GM19328 (cell line): ENCODE data around the gene RECQL5.
"Not testable (repeated sequence)": the region's sequence is repeated elsewhere in the genome, so short reads cannot be mapped to it uniquely, and the experiment has no call there.

ENCODE experiments used
- ATAC-seq: cut with Tn5 transposase; IDR thresholded peaks from one replicate; pipeline ENCODE4 v1.9.1; 2021; ENCODE audit warnings: mild to moderate bottlenecking, moderate library complexity; ENCODE audit not compliant: unreplicated experiment

Gene RECQL5

GRCh38 chr17:75649687-75650086 lies 17.3 kb downstream of the RECQL5 start:
- ATAC-seq: no peak

- no peak for ATAC-seq
These were observed 19.0 kb downstream of the RECQL5 start for GRCh38 chr17:75647921-75648320.

GRCh38 chr17:75647061-75647460 lies 19.9 kb downstream of the RECQL5 start:
- no peak for ATAC-seq

- ATAC-seq: no peak
These were observed 20.3 kb downstream of the RECQL5 start for GRCh38 chr17:75646638-75646992.

- peak; percentile 49 for ATAC-seq
These were observed 20.9 kb downstream of the RECQL5 start for GRCh38 chr17:75645889-75646637.

- ATAC-seq: no peak
These were observed 21.5 kb downstream of the RECQL5 start for GRCh38 chr17:75645501-75645888.

- ATAC-seq: no peak
These were observed 23.3 kb downstream of the RECQL5 start for GRCh38 chr17:75643643-75644017.

- ATAC-seq: no peak
These were observed 23.9 kb downstream of the RECQL5 start for GRCh38 chr17:75642784-75643642.

- ATAC-seq: no peak
These were observed 24.7 kb downstream of the RECQL5 start for GRCh38 chr17:75642182-75642783.

- no peak for ATAC-seq
These were observed 25.6 kb downstream of the RECQL5 start for GRCh38 chr17:75641343-75641742.

GRCh38 chr17:75640556-75641119 lies 26.3 kb downstream of the RECQL5 start:
- no peak for ATAC-seq

- no peak for ATAC-seq
These were observed 27.0 kb downstream of the RECQL5 start for GRCh38 chr17:75639771-75640555.

- ATAC-seq: no peak
These were observed 27.6 kb downstream of the RECQL5 start for GRCh38 chr17:75639327-75639726.

- no peak for ATAC-seq
These were observed 28.1 kb downstream of the RECQL5 start for GRCh38 chr17:75638893-75639292.

GRCh38 chr17:75638039-75638438 lies 28.9 kb downstream of the RECQL5 start:
- ATAC-seq: not testable (repeated sequence)

- ATAC-seq: no peak
These were observed 29.4 kb downstream of the RECQL5 start for GRCh38 chr17:75637551-75637950.

GRCh38 chr17:75637143-75637538 lies 29.8 kb downstream of the RECQL5 start:
- ATAC-seq: no peak

GRCh38 chr17:75636381-75637142 lies 30.4 kb downstream of the RECQL5 start:
- no peak for ATAC-seq

GRCh38 chr17:75635610-75636202 lies 31.2 kb downstream of the RECQL5 start:
- ATAC-seq: no peak
